ENCODE data around the gene FAM180B.
"Not testable (repeated sequence)": the region's sequence is repeated elsewhere in the genome, so short reads cannot be mapped to it uniquely, and the experiment has no call there.

FAM180B gene, protein sequence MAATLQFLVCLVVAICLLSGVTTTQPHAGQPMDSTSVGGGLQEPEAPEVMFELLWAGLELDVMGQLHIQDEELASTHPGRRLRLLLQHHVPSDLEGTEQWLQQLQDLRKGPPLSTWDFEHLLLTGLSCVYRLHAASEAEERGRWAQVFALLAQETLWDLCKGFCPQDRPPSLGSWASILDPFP

DNA sequence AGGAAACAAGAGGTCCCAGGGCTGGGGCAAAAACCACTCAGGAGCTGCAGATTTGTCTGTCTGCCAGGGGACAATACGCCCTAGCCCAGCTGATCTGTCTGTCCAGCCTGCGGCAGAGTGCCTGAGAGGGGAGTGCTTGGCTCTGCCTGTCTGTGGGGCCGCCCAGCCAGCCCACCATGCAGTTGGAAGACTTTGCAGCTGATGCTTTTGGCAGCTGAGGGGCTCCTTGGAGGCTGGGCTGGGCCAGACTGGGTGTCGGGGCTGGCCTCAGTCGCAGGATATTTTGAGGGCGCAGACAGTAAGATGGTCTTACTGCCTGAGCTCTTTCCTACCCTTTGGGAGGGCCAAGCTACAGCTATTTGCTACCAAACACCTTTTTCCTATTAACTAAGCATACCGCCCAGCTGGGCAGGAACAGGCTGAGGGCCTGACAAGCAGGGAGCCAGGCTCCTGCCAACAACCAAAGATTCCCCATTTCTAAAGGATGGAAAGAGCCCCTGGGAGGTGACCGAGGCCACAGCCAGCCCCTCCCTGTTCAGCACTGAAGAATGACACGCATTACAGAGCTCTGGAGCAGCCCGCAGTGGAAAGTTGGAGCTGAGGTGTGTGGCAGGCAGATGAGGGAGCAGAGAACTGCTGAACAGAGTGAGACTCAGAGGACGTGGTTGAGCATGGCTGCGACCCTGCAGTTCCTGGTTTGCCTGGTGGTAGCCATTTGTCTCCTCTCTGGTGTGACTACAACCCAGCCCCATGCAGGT lies at the start of gene FAM180B:
Gene FAM180B (plus strand): TSS at position 581 of the 758 bp plus-strand sequence. CDS start 91 bp downstream, at position 672.
- DNase-seq (ENCODE audit: low read depth in 2 of 2) = no peak

DNA sequence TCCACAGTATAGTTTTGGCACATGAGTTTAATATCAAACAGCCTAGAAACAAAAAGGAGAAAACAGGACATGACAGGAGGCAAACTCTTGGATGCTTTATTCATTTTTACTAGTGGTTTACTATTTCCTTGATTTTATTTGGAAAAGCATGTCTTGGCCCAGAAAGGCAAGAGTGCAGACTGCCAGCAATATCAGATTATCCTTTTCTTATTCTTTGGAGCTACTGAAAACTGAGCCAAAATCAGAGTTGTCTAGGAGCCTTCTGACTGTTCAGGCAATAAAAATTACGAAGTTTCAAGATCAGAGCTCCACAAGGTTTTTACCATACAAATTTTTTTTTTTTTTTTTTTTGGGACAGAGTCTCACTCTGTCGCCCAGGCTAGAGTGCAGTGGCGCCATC lies 49.6 kb upstream of the FAM180B start:
- DNase-seq (ENCODE audit: low read depth in 2 of 2) = no peak

DNA sequence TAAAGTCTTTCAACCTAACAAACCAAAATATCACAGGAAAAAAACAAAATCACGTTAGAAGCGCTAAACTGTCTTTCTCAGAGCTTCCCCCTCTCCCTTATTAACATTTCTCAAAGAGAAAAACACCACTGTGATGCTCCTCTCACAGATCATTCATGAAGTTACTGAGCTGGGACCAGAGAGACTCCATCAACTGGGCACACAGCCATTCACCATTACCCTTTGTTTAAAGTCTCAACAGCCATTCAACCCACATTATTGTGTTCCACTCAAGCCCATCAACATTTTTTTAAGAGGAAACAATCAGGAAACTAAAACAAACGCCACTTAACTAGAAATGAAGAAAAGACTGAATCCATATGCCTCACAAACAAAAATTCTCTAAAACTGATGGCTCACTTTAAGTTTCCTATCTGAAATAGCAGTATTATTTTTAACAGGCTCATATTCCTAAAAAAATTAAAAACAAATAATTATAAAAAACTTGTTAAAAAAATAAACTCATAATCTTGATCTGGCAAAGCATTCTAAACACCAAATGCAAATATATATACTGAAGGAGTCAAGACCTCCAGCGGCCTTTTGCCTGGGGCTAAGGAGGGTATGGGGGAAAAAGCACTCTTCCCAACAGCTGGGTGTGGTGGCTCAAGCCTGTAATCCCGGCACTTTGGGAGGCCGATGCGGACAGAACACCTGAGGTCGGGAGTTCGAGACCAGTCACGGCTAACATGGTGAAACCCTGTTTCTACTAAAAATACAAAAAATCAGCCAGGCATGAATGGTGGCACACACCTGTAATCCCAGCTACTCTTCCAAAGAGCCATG lies 47.5 kb upstream of the FAM180B start:
- no peak for DNase-seq (ENCODE audit: low read depth in 2 of 2)

GRCh38 chr11:47539681-47540039 lies 46.8 kb upstream of the FAM180B start:
- no peak for DNase-seq (ENCODE audit: low read depth in 2 of 2)

- DNase-seq (ENCODE audit: low read depth in 2 of 2) = no peak
Observed at GRCh38 chr11:47541070-47541469, 45.4 kb upstream of the FAM180B start.

GRCh38 chr11:47545298-47545697 lies 41.2 kb upstream of the FAM180B start:
- DNase-seq (ENCODE audit: low read depth in 2 of 2) = no peak

DNA sequence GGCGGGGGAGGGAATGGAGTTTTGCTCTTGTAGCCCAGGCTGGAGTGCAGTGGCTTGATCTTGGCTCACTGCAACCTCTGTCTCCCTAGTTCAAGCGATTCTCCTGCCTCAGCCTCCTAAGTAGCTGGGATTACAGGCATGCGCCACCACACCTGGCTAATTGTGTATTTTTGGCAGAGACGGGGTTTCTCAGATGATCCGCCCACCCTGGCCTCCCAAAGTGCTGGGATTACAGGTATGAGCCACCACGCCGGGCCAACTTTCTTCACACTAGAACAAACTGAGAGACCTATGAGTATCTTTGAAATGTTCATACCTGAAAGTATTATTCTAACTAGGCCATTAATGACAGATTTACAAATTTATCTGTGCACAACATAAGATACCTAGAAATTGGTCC lies 40.2 kb upstream of the FAM180B start:
- not testable (repeated sequence) for DNase-seq (ENCODE audit: low read depth in 2 of 2)

DNA sequence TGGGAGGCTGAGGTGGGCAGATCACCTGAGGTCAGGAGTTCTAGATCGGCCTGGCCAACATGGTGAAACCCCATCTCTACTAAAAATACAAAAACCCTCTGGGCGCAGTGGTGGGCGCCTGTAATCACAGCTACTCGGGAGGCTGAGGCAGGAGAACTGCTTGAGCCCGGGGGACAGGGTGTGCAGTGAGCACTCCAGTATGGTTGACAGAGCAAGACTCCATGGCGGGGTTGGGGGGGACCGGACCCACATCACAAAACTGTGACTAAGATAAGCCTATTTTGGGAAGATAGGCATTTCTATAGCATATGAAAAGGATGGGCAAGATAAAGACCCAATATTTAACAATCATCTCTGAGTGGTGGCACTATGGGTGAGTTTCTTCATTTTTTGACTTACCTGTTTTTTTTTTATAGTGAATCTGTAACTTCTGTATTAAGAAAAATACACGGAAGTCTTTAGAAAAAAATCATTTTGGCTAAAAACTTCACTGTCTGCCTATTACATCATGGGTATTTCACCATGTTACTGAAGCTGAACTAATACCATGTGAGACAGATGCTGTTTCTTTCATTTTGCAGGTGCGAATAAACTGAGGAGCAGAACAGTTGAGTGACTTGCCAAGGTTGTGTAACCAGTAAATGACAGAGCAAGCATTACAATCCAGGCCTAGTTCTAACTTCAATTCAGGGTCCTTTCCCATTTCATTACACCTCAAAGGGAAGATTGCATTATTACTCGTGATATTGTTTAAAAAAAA lies 36.0 kb upstream of the FAM180B start:
- DNase-seq (ENCODE audit: low read depth in 2 of 2) = no peak

DNA sequence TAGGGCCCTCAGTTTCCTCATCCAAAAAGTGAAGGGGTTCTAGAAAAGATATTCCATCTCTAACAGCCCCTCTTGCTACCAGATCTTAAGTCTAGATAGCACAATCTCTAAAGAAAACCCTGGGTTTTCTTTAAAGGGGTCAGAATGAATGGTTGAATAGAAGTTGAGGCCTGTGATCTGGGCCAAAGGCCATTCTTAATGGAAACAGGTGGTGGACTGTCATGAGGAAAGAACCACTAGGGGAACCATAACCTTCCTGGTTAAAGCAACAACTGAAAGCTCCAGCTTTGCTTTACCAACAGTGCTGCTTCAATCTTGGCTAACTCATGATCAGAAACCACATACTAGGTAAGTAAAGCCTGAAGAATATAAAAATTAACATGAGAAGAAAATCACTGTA lies 35.4 kb upstream of the FAM180B start:
- DNase-seq (ENCODE audit: low read depth in 2 of 2) = no peak

GRCh38 chr11:47552056-47552565 lies 34.4 kb upstream of the FAM180B start:
- peak in 1 of 2 experiments; percentile 7 for DNase-seq (ENCODE audit: low read depth in 2 of 2)

- DNase-seq (ENCODE audit: low read depth in 2 of 2) = peak; percentile 86
Observed at GRCh38 chr11:47552566-47553405, 33.7 kb upstream of the FAM180B start, which contains the start of gene CELF1. TSS of gene CELF1 (minus strand) at chr11:47553132. CDS start at chr11:47499523, 53,609 bp downstream.

- DNase-seq (ENCODE audit: low read depth in 2 of 2) = no peak
Observed at GRCh38 chr11:47553406-47553743, 33.1 kb upstream of the FAM180B start.

DNA sequence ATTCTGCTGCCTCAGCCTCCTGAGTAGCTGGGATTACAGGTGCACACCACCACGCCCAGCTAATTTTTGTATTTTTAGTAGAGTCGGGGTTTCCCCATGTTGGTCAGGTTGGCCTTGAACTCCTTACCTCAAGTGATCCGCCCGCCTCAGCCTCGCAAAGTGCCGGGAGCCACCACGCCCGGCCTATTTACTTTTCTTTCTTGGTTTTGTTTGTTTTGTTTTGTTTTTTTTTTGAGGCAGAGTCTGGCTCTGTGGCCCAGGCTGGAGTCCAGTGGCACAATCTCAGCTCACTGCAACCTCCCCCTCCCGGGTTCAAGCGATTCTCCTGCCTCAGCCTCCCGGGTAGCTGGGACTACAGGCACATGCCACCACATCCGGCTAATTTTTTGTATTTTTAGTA lies 29.5 kb upstream of the FAM180B start:
- not testable (repeated sequence) for DNase-seq (ENCODE audit: low read depth in 2 of 2)

DNA sequence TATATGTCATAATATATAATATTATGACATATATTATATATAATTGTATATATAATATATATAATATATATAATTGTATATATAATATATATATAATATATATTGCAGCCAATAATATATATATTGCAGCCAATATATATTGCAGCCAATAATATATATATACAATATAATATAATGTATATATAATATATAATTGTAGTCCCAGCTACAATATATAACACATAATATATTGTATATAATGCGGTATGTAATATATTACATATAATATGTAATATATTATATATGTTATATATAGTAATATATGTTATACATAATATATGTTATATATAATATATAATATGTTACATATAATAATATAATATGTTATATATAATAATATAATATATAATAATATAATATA lies 27.8 kb upstream of the FAM180B start:
- DNase-seq (ENCODE audit: low read depth in 2 of 2) = no peak

DNA sequence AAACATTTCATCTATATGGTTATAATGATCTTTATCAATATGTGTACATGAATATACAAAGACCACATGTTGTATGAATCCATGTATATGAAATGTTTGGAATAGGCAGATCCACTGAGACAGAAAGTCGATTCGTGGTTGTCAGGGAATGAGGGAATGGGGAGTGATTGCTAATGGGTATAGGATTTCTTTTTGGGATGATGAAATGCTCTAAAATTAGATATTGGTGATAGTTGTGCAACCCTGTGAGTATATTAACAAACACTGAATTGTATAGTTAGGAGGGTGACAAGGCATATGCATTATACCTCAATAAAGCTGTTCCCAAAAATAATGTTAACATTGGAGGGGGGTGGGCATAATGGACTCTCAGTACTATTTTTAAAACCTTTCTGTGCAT lies 26.1 kb upstream of the FAM180B start:
- no peak for DNase-seq (ENCODE audit: low read depth in 2 of 2)

DNA sequence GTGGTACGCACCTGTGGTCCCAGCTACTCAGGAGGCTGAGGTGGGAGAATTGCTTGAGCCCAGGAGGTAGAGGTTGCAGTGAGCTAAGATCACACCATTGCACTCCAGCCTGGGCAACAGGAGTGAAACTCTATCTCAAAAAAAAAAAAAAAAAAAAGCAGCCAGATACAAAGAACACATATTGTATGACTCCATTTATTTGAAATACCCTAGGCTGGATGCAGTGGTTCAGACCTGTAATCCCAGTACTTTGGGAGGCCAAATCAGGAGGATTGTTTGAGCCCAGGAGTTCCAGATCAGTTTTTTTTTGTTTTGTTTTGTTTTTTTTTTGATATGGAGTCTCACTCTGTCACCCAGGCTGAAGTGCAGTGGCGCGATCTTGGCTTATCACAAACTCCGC lies 24.1 kb upstream of the FAM180B start:
- not testable (repeated sequence) for DNase-seq (ENCODE audit: low read depth in 2 of 2)

GRCh38 chr11:47564366-47564765 lies 22.1 kb upstream of the FAM180B start:
- not testable (repeated sequence) for DNase-seq (ENCODE audit: low read depth in 2 of 2)

DNA sequence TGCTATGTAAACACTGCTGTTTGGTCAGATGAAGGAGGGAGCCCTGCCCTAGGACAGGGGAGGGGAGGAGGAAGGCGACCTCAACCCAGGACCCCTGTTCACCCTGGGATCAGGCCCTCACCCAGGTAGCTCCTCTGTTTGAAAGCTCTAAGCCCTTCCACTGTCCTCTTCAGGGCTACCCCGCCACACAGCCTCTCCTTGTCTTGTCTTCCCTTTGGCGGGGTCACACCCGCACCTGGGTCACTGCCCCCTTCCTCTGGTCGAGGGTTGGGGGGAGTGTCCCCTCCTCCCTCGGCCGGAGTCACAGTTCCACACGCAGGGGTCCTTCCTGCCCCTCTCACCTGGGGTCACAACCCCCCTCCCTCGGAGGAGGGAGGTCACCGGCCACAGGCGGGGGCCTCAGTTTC lies 21.5 kb upstream of the FAM180B start:
- DNase-seq (ENCODE audit: low read depth in 2 of 2) = no peak

- peak; percentile 40 to 63 for DNase-seq (ENCODE audit: low read depth in 2 of 2)
Observed at GRCh38 chr11:47565340-47566148, 20.9 kb upstream of the FAM180B start, which contains the start of gene PTPMT1. TSS of gene PTPMT1 (plus strand) at chr11:47565599. CDS start at chr11:47565623, 24 bp downstream.

All from stimulated activated CD4-positive, alpha-beta T cell treated with anti-CD3 and anti-CD28 coated beads, Interleukin-12 subunit alpha, Interleukin-12 subunit beta, amount 100 ng/mL, for 24 hours (primary cell).